Measurements from ENCODE around the gene PCLO.

DNA sequence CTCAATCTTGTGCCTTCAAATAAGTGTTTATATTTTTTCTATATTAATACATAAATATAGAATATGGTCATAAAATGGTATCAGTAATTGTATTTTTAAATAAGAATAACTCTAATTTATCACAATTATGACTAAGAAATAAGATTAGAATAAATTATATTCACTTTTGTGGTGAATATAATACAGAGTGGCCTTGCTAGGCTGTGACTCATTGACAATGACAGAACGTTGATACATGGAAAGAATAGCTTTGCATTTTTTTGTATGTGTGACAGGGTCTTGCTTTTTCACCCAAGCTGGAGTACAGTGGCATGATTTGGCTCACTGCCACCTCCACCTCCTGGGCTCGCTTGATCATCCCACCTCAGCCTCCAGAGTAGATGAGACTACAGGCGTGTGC, 47.8 kb upstream of the PCLO start:
- no peak for TF ChIP-seq POLR2AphosphoS5 (IDR thresholded peaks at IDR 0.05)
- TF ChIP-seq, protein P1, sequence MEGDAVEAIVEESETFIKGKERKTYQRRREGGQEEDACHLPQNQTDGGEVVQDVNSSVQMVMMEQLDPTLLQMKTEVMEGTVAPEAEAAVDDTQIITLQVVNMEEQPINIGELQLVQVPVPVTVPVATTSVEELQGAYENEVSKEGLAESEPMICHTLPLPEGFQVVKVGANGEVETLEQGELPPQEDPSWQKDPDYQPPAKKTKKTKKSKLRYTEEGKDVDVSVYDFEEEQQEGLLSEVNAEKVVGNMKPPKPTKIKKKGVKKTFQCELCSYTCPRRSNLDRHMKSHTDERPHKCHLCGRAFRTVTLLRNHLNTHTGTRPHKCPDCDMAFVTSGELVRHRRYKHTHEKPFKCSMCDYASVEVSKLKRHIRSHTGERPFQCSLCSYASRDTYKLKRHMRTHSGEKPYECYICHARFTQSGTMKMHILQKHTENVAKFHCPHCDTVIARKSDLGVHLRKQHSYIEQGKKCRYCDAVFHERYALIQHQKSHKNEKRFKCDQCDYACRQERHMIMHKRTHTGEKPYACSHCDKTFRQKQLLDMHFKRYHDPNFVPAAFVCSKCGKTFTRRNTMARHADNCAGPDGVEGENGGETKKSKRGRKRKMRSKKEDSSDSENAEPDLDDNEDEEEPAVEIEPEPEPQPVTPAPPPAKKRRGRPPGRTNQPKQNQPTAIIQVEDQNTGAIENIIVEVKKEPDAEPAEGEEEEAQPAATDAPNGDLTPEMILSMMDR (IDR thresholded peaks at IDR 0.05) = no peak
- no peak for TF ChIP-seq POLR2A (IDR thresholded peaks at IDR 0.05)
- no peak for TF ChIP-seq EP300 (IDR thresholded peaks at IDR 0.05)
